AG20443 (cell line): ENCODE results near the gene ZNF484.
A peak's percentile ranks its signal among the peaks of the same experiment; 100 is the strongest.
"Not testable (repeated sequence)": the region's sequence is repeated elsewhere in the genome, so short reads cannot be mapped to it uniquely, and the experiment has no call there.

Source experiments
- DNase-seq: peaks from one replicate; pipeline ENCODE4 v3.0.0; 2012; ENCODE audit warnings: low spot score, mixed read lengths

ZNF484 gene

DNA sequence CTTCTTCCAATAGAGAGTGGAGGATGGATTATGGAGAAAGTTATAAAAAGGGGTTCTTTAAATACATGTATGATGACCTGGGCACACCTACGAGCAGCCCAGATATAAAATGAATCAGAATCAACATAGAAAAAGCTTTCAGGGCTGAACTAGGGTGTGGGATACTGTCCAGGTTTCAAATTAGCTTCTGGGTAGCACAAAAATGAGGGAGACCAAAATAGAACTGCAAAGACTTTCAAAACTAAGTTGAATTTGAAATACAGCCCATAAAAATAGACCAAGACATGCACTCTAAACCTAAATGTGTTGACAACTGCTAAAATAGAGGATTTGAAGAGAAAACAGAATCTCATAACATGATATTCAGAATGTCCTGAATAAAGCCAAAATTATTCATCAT lies 17.0 kb downstream of the ZNF484 start:
- no peak for DNase-seq

DNA sequence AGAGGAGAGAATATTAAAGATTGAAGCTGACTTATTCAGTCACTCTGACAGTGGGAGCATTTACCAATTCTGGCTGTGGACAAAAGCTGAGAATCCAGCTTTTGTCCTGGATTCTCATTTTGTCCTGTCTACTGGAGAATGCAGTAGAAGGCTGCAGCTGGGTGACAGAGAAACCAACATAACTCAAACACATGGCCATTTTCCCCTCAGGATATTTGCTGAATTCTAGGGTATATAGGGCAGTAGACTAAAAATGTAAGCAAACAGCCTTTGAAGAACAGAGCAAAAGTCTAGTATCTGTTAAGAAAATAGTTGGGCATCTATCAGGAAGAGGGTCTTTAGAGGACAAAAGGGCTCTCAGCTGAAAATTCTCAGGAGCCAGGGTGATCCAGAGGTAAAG lies 20.6 kb downstream of the ZNF484 start:
- DNase-seq = no peak

DNA sequence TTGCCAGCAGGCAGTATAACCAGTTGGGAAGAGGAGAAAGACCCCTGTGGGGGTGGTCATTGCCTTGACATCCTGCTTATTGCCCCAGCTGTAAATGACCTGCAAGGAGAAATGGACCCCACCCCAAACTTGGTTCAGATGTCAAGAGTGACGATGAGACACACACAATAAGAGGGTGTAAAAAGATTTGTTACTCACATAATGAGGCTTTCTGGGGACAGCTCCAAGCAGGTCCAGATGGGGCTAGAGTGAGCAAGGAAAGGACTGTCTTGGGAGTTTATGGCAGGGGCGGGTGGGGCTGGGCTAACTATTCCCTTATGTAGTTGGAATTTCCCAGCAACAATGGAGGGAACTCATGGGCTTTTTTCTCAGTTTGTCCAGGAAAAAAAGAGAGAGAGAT lies 24.1 kb downstream of the ZNF484 start:
- no peak for DNase-seq

DNA sequence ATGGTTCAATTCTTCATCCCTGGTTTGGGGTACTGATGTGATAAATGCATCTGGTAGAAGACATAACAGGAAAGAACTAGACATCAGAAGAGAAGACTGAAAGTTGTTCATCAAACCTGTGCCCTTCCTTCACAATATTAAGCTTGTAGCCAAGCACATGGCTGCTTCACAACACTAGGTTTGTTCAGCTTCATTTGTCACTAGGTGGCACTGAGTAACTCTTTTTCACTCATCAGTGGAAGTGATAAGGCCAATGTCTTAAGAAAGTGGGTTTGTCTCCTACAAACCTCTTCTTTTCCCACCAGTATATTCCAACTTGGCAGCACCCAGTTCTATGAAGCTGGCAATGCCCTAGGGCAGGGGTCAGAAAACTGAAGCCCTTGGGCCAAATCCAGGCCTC lies 26.9 kb downstream of the ZNF484 start:
- no peak for DNase-seq

DNA sequence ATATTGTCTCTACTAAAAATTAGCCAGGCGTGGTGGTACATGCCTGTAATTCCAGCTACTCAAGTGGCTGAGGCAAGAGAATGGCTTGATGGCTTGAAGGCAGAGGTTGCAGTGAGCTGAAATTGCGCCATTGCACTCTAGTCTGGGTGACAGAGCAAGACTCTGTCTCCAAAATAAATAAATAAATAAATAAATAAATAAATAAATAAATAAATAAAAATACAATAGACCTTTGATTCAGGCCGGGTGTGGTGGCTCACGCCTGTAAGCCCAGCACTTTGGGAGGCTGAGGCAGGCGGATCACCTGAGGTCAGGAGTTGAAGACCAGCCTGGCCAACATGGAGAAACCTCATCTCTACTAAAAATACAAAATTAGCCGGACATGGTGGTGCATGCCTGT lies 29.1 kb downstream of the ZNF484 start:
- DNase-seq = not testable (repeated sequence)

DNA sequence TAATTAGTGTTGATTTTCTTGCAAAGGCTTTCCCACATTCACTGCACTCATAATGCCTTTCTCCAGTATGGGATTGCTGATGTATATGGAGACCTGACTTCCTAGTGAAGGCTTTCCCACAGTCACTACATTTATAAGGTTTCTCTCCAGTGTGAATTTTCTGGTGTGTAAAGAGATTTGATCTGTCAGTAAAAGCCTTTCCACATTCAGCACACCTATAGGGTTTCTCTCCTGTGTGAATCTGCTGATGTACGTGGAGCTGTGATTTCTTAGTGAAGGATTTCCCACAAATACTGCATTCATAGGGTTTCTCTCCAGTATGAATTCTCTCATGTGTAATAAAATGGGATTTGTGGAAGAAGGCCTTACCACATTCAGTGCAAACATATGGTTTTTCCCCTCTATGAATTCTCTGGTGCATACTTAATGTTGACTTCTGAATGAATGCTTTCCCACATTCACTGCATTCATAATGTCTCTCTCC lies 31.1 kb downstream of the ZNF484 start:
- no peak for DNase-seq

DNA sequence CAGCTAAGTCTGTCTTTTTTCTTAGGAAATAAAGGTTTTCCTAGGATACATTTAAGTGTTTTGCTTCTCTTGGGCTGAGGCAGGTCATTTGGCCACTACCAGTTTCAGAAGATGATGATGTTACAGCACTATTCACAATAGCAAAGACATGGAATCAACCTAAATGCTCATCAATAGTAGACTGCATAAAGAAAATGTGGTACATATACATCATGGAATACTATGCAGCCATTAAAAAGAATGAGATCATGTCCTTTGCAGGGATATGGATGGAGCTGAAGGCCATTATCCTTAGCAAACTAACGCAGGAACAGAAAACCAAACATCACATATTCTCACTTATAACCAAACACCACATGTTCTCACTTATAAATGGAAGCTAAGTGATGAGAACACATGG lies 39.4 kb downstream of the ZNF484 start:
- DNase-seq = not testable (repeated sequence)

DNA sequence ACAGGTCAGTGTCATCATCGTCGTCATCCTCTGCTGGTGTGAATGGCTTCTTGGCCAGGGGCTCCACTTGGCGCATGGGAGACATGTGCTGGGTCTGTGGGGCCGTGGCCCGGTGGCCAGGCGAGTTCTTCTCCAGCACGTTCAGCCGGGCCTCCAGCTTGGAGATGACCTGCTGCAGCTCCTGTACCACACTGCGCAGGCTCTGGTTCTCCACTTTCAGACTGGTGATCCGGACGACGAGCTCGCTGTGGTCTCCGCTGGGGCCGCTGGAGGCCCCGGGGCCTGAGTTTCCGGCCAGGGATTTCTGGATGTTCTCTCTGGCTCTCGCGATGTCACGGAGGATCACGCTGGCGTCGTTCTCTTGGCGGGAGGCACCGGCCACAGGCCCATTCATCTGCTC lies 40.6 kb downstream of the ZNF484 start:
- no peak for DNase-seq

DNA sequence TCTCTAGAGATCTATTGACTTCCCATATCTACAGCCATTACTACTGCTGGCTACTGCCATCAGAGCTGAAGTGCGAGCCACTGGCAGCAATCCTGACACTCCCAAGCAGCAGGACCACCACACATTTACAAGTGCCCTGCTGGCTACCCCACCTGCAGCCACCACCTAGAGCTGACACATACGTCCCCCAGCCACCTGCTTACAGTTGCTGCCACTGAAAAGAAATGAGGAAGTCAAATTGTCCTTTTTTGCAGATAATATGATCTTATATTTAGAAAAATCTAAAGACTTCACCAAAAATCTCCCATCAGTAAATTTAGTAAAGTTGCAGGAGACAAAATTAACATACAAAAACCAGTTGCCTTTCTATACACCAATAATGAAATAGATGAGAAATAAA lies 48.4 kb downstream of the ZNF484 start:
- DNase-seq = no peak

DNA sequence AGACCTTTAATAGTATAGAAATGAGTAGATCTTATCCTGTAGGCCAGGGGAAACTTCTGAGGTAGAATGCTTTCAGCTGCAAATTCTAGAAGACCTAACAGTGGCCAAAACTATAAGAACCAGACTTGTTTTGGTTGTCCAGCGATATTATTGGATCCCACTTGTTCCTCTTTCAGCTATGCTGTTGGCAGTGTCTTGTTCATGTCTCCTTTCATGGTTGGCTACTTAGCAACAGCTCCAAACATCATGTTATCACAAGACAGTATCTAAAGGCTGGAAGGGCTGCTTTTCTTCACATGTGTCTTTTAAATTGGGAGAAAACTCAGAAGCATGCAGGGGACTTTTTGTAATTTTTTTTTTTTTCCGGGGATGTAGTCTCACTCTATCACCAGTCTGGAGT lies 52.8 kb downstream of the ZNF484 start:
- not testable (repeated sequence) for DNase-seq

DNA sequence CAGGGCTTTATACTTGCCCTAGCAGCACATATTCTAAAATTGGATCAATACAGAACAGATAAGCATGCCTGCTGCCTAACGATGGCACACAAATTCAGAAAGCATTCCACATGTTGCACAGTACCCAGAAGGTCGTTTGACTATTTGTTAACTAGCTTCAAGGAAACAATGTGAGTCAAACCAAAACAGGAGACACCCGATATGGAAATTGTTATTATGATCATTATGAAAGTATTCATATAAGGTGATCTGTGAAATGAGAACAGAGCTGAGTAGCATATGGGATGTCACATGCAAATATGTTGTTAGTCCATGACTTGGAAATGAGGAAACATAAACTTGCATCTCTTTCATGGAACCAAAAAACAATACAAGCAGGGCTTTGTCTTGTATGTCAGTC lies 56.9 kb downstream of the ZNF484 start:
- DNase-seq = no peak

DNA sequence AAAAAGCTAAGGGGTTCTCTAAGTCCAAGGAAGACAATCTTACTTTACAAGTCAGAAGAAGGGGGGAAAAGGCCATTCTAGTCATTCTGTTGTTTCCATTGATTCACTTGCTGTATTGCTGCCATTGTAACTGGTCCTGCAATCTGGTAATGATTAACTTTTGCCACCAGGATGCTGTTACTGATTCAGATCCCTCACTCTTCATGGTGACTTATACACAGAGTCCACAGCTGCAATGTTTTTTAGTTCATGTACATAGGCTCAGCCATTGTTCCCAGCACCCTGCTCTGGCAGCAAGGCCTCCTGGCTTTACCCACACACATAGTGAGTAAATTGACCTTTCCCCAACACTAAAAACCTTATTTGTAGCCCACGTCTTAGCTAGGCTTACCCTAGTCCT lies 57.9 kb downstream of the ZNF484 start:
- not testable (repeated sequence) for DNase-seq

DNA sequence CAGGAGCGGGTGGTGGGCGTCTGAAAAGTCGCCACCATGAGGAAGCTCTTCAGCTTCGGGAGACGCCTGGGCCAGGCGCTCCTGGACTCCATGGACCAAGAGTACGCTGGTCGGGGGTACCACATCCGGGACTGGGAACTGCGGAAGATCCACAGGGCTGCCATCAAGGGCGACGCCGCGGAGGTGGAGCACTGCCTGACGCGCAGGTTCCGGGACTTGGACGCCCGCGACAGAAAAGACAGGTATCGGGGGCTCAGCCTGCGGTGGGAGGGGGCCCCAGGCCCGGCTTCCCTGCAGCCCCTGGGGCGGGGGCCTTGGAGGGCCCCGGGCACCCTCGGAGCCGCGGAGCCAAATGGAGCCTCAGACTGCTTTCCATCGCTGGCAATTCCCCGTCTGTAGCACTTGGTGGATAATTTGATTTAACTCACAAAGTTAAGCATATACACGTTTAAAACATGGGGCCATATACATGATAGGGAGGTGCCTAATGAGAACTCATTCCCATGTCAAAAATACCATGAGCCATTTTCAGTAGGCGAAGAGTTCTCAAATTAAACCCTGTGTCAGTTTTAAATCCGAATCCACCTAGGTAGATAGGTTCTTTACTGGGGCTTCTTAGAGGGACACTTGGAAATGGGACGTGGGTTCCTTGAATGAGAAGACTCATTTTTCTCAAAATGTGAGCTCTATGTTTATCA lies 68.1 kb downstream of the ZNF484 start:
- DNase-seq = not testable (repeated sequence)

DNA sequence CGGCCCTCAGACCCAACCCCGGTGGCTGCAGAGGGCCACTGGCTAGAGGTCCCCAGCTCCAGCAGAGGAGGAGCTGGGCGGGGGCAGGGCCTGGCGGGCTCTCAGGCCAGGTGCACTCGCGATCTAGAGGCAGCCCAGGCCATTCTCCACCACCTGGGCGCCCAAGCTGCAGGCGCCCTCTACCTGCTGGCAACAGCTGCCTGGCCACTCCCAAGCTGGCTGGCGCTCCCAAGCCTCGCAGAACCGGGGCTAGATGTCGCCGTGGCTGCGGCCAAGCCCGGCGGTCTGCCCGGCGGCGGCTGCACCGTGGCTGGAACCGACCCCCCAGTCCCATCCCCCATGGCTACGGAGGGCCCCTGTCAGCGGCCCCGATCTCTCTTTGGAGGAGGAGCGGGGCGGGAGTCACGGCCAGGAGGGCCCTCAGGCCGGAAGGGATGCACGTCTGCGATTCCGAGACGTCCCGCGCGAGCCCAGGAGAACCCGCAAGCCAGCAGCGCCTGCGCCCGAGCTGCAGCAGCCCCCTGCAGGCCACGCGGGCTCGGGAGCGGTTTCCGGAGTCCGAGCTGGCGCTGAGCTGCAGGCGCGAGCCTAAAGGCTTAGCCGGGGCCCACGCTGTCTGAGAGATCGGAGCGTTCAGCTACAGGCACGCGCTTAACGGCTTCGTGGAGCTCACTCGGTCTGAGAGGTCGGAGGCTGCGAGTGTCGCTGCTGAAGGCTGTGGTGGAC lies 68.9 kb downstream of the ZNF484 start:
- peak; percentile 89 for DNase-seq

DNA sequence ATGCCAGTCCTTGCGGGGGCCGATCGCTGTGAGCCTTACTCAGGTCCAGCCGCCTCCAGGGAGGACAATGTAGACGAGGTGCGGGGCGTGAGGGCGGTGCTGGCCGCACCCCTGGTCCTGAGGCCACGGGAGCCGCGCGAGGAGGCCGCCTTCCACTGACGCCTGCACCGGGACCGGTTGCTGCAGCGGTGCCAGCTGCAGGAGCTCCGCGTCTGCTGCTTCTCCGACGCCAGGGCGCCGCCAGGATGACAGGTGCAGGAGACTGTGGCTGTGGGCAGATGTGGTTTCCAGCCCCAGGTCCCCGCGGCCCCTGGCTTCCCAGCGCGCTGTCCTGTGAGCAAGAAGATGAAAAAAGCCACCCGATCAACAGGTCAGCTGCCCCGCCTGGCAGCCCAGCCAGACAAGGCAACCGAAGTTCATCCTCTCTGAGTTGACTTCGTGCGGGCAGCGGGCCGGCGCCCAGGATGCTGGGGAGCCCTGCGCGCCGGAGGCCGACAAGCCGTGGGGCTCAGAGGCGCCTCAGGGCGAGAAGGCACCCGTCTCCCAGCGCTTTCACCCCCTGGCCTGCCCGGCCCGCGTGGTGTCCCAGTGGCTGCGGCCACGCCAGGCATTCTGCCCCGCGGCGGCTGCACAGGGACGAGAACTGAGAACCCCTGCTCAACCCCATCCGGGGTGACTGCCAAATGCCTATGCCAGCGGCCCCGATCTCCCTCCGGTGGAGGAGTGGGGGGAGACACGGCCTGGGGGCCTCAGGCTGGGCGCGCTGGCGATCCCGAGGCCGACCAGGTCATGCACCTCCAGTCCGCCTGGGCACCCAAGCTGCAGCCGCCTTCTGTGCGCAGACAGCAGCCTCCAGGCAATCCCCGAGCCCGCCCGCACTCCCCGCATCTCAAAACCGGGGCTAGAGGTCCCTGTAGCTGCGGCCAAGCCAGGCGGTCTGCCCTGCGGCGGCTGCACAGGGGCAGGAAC lies 69.8 kb downstream of the ZNF484 start:
- DNase-seq = no peak

DNA sequence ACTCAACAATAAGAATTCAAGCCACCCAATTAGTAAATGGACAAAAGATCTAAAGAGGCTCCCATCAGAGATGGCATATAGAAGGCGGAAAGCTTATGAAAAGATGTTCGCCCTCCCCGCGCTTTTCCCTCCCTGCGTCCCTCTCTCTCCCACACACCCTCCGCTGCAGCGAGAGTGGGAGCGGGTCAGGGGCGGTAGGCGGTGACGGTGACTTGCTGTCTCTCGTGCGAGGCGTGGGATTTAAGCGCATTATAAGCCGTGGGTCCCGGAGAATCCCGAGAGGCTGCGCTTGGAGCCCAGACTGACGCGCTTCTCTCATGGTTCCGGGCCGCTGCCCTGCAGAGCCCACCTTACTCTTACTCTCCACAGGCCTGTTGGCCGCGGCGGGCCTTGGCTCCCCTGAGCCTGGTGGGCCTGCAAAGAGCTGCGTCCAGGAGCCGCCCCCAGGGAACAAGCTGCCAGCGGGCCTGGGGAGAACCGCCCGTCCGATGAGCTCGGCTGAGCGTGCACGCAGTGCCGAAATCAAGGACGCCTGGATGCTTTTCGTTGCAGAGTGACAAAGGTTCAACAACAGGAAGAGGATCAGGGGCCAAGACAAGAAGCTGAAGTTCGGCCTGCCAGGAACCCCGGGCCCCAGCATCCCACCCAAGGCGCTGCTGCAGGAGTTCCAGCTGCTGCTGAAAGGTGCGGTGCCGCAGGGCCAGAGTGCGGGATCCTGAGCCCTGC lies 70.6 kb downstream of the ZNF484 start:
- DNase-seq = peak; percentile 24

DNA sequence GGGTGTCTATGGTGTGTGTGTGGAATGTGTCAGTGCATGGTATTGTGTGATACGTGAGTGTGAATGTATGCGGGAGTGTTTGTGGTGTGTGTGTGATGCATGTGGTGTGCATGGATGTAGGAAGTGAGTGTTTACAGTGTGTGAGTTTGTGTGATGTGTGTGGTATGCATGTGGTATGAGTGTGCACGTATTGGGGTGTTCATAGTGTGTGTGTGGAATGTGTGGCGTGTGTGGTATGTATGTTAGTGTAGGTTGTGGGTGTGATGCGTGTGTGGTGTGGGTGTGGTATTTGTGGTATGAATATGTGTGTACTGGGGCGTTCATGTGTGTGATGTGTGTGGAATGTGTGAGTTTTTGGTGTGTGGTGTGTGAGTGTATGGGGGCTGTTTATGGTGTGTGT lies 73.1 kb downstream of the ZNF484 start:
- DNase-seq = no peak

DNA sequence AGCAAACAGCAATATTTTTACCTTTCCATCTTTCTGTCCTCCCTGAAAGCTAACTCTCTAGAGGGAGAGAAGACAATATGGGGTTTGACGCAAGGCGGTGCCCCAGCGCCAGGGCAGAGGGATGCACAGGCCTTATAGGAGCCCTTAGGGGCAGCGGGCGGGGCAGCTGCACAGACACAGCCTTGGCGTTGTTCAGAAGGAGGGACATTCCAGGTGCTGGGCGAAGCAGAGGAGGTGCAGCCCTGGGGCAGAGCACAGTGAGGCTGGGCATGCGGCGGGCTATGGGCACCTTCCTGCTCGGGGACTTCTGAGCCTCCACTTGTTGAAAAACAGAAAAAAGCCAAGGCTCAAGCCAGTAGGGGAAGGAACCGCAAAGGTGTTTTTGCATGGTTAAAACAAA lies 79.5 kb downstream of the ZNF484 start:
- no peak for DNase-seq

DNA sequence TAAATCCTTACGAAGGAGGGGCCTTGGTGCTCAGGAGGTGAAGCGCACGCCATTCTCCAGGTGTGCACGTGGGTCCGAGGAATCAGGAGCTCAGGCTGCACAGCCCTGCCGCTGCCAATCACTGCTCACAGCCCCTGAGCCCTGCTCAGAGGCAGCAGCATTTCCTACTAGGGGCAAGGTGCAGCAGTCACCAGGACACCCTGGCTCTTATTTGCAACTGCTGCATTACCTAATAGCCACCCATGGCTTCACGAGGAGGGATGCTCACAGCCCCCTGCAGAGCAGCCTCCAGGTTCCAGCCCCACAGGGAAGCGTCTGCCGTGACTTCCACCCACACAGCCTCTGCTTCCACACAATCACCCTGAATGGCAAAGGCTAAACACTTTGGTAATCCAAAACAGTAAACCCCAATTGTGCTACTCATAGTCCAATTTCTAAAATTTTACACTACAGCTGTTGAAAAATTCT lies 81.5 kb downstream of the ZNF484 start:
- DNase-seq = not testable (repeated sequence)

DNA sequence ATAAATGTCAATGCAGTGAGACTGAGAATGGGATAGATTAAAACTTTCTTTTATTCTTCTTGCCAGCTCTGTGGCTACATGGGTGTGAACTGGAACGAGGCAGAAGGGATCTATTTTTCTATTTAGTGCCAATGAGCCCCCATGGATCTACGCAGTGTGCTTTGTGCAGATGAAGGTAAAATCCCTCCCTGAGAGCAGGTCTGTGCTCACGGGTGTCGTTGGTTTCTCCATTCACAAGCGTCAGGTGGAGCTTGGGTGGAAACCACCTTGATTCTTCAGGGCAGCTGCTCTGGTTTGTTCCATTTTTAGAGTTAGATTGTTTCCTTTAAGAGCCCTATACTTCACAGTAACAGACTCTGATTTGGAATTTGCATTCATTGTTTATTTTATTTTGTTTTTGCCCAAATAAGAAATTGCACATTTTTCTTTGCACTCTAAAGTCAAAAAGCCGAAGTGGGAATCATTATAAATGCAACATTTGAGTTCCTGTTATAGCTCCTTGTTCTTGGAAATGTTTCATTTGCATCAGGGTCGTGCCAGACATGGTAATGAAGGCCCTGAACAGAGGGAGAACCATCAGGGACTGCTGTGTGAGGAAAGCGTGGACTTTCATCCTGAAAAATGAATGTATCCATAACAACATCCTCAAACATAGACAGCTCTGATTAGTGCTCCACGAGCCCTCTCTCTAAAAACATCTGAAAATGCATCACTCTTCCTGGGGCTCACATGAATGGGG lies 82.1 kb downstream of the ZNF484 start:
- DNase-seq = no peak
